H1 (cell line): ENCODE measurements around the gene GNAS. TPM values are rescaled to one million over a fixed set of nuclear protein-coding genes. Genes with fewer than 3 reads are reported as not detected.

Experiments used
- CEBPB ChIP-seq: IDR thresholded peaks from 2 replicates; pipeline ENCODE4 v1.6.1; 2012; ENCODE audit warnings: low read depth, low read length
- GABPA ChIP-seq: IDR thresholded peaks from 2 replicates; pipeline ENCODE4 v1.6.1; 2011; ENCODE audit warnings: mild to moderate bottlenecking, low read length, moderate library complexity, borderline replicate concordance; ENCODE audit not compliant: insufficient read depth
- JUND ChIP-seq: IDR thresholded peaks from 2 replicates; pipeline ENCODE4 v1.6.1; 2011; ENCODE audit warnings: mild to moderate bottlenecking, improper control_type of control experiment, low read length
- MAFK ChIP-seq: IDR thresholded peaks from 2 replicates; pipeline ENCODE4 v1.6.1; 2012; ENCODE audit warnings: low read depth, mild to moderate bottlenecking, improper control_type of control experiment, low read length
- POU5F1 ChIP-seq: IDR thresholded peaks from 2 replicates; pipeline ENCODE4 v1.6.1; 2011; ENCODE audit warnings: low read depth, mild to moderate bottlenecking, low read length, moderate library complexity
- SP2 ChIP-seq: IDR thresholded peaks from 2 replicates; pipeline ENCODE4 v1.6.1; 2012; ENCODE audit warnings: mild to moderate bottlenecking, low read length, inconsistent platforms
- TAF1 ChIP-seq: IDR thresholded peaks from 2 replicates; pipeline ENCODE4 v1.6.1; 2011; ENCODE audit warnings: mild to moderate bottlenecking, low read depth, low read length
- polyA plus RNA-seq, 7 experiments: library from polyadenylated mRNA; depleted of rRNA in 3 of 7; stranded (reverse) in 5 of 7; unstranded in 2 of 7; fragments of >200 nt in 5 of 7; fragments of 200-250 nt in 2 of 7; gene quantifications; 1 replicate in 5 of 7; 2 replicates in 1 of 7; 4 replicates in 1 of 7; pipeline versions ENCODE4 v1.2.1 to v1.2.3, GENCODE V29; 2011 to 2013; ENCODE audit warnings: missing spikeins in 2 of 7, mixed read lengths in 2 of 7
- total RNA-seq: library from RNA; stranded (reverse); fragmentation: NEBNext Ultra II Directional; extraction: Animal tissue kit (Norgen Biotek cat#: 25700); gene quantifications from 2 replicates; pipeline ENCODE4 v1.2.1, GENCODE V29; 2021
- TF ChIP-seq, protein P1 (sequence below): IDR thresholded peaks from 2 replicates; pipeline ENCODE4 v1.6.1; 2012; ENCODE audit warnings: inconsistent platforms

The GNAS gene
- total and polyA plus RNA-seq, 2 of the 8 experiments (the other 6 are each of a cell fraction or from before 2014, with no cell fraction given), result 989 to 1,613 TPM

GRCh38 chr20:58863044-58863790 is 10.7 kb downstream of the GNAS start (continued):
- TF ChIP-seq, protein P1, sequence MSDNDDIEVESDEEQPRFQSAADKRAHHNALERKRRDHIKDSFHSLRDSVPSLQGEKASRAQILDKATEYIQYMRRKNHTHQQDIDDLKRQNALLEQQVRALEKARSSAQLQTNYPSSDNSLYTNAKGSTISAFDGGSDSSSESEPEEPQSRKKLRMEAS, result no peak
- no peak for TF ChIP-seq SP2
- TF ChIP-seq POU5F1, result no peak
- TF ChIP-seq TAF1, result no peak
- TF ChIP-seq GABPA, result no peak
- TF ChIP-seq JUND, result no peak
- no peak for TF ChIP-seq CEBPB
- TF ChIP-seq MAFK, result no peak
